ENCODE measurements around the gene CLEC12A. TPM values are rescaled to one million over a fixed set of nuclear protein-coding genes. Genes with fewer than 3 reads are reported as not detected.
A peak's percentile ranks its signal among the peaks of the same experiment; 100 is the strongest.
"Not testable (repeated sequence)": the region's sequence is repeated elsewhere in the genome, so short reads cannot be mapped to it uniquely, and the experiment has no call there.

The CLEC12A gene
- total RNA-seq, 1 donor: 33.7 TPM

- no peaks in the 10 kb centered on the region for H3K27me3 ChIP-seq (ENCODE audit: insufficient read depth, low read length)
- H3K4me3 ChIP-seq (ENCODE audit: low read length): peak overlapping the region; percentile 9
- no peaks in the 10 kb centered on the region for H3K9me3 ChIP-seq (ENCODE audit: low read depth, low read length)
- peaks cover 54% of the 10 kb centered on the region for H3K4me1 ChIP-seq (ENCODE audit: insufficient read depth, low read length)
Measured at GRCh38 chr12:9951026-9951675, 20.1 kb upstream of the CLEC12A start.

- H3K4me3 ChIP-seq (ENCODE audit: low read length); H3K9me3 ChIP-seq (ENCODE audit: low read depth, low read length); H3K27me3 ChIP-seq (ENCODE audit: insufficient read depth, low read length): not testable (repeated sequence)
- peaks cover 45% of the 10 kb centered on the region for H3K4me1 ChIP-seq (ENCODE audit: insufficient read depth, low read length)
Measured at GRCh38 chr12:9952954-9953729, 18.1 kb upstream of the CLEC12A start.

DNA sequence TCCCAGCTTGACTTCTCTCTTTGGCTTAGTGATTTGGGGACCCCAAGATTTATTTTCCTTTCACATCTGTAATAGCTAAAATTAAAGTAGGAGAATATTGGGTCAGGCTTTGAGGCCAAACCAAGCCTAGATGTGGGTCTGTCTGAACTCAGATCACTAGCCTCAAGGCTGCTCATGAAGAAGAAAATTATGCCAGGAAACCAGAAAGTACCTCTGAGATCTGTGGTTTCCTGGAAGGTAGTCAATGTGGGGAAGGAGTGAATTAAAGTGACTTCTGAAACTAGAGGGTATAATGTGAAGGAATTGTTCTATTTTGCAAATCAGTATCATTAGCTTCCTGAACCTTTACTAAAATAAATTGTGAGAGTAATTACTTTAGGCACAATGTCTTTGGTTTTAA is 13.4 kb upstream of the CLEC12A start:
- Histone ChIP-seq H3K4me1 (ENCODE audit: insufficient read depth, low read length) (peaks cover 43% of the 10 kb centered on the region), H3K9me3 (ENCODE audit: low read depth, low read length) (no peaks in the 10 kb centered on the region), H3K27me3 (ENCODE audit: insufficient read depth, low read length) (no peaks in the 10 kb centered on the region), H3K4me3 (ENCODE audit: low read length) (no peak overlapping the region)

DNA sequence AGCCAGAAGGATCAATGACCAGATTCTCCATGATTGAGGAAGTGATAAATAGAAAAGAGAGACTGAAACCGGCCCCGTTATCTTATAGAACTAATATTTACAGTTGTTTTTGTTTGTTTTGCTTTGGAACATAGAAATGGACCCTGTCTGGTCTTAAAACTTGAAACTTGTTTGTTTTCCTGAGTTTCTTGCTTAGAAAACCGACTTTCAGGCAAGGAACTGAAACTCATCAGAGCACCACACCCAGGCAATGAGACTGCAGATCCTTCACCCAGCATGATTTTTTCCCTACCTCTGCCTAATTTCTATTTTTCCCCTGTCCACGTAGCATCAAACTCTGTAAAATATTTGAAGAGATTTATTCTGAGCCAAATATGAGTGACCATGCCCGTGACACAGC is 10.6 kb upstream of the CLEC12A start:
- no peak overlapping the region for H3K4me3 ChIP-seq (ENCODE audit: low read length)
- H3K27me3 ChIP-seq (ENCODE audit: insufficient read depth, low read length): no peaks in the 10 kb centered on the region
- H3K4me1 ChIP-seq (ENCODE audit: insufficient read depth, low read length): peaks cover 58% of the 10 kb centered on the region
- H3K9me3 ChIP-seq (ENCODE audit: low read depth, low read length): no peaks in the 10 kb centered on the region

- H3K4me1 ChIP-seq (ENCODE audit: insufficient read depth, low read length): peaks cover 58% of the 10 kb centered on the region
- H3K9me3 ChIP-seq (ENCODE audit: low read depth, low read length): no peaks in the 10 kb centered on the region
- H3K4me3 ChIP-seq (ENCODE audit: low read length): no peak overlapping the region
- no peaks in the 10 kb centered on the region for H3K27me3 ChIP-seq (ENCODE audit: insufficient read depth, low read length)
Measured at GRCh38 chr12:9961106-9961505, 10.1 kb upstream of the CLEC12A start.

- Histone ChIP-seq H3K9me3 (ENCODE audit: low read depth, low read length) (no peaks in the 10 kb centered on the region), H3K4me1 (ENCODE audit: insufficient read depth, low read length) (peaks cover 58% of the 10 kb centered on the region)
Measured at GRCh38 chr12:9961901-9962300, 9.3 kb upstream of the CLEC12A start.

DNA sequence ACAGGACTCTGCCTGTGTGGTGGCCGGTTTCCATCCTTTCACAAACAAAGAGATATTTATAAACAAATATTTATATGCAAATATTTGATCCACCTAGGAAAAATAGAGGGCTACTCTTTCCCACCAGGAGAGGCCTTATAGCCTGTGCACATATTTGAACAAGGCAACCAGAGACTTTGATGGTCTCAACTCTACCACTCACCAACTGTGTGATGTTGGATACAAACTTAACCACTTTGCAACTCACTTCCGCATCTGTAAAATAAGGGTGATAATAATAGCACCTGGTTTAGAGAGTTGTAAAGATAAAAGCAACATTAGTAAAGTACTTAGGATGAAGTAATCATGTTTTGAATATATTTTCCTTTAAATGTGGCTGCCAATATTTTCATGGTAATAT is 1.5 kb upstream of the CLEC12A start:
- H3K27me3 ChIP-seq (ENCODE audit: insufficient read depth, low read length): no peaks in the 10 kb centered on the region
- peaks cover 28% of the 10 kb centered on the region for H3K4me1 ChIP-seq (ENCODE audit: insufficient read depth, low read length)
- H3K4me3 ChIP-seq (ENCODE audit: low read length): no peak overlapping the region
- H3K9me3 ChIP-seq (ENCODE audit: low read depth, low read length): no peaks in the 10 kb centered on the region

More at GRCh38 chr12:9961901-9962300, 9.3 kb upstream of the CLEC12A start:
- Histone ChIP-seq H3K4me3 (ENCODE audit: low read length) (no peak overlapping the region), H3K27me3 (ENCODE audit: insufficient read depth, low read length) (no peaks in the 10 kb centered on the region)

DNA sequence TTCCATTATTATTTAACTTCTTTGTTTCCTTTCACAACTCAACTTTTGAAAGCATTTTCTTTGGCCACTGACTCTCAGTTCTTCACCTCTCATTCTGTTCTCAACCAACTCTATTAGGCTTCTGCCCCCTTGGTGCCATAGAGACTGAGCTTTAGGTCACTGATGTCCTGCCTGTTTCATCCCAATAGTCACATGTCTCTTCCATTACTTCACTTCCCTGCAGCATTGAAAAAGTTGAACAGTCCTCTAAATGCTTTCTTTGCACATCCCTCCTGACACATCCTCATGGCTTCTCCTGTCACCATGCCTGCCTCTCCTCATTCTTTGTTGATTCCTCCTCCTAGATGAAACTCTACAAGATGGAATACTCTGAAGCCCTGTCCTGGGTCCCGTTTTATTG is 2.7 kb downstream of the CLEC12A start:
- no peaks in the 10 kb centered on the region for H3K27me3 ChIP-seq (ENCODE audit: insufficient read depth, low read length)
- H3K9me3 ChIP-seq (ENCODE audit: low read depth, low read length): no peaks in the 10 kb centered on the region
- peaks cover 49% of the 10 kb centered on the region for H3K4me1 ChIP-seq (ENCODE audit: insufficient read depth, low read length)
- H3K4me3 ChIP-seq (ENCODE audit: low read length): peak overlapping the region; percentile 52

DNA sequence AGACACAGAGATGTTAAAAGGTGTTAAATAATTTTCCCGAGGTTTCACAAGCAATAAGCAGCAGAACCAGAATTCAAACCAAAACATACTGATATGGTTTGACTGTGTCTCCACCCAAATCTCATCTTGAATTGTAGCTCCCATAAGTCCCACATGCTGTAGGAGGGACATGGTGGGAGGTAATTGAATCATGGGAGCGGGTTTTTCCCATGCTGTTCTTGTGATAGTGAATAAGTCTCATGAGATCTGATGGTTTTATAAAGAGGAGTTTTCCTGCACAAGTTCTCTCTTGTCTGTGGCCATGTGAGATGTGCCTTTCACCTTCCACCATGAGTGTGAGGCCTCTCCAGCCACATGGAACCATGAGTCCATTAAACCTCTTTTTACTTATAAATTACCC is 3.5 kb downstream of the CLEC12A start:
- peaks cover 51% of the 10 kb centered on the region for H3K4me1 ChIP-seq (ENCODE audit: insufficient read depth, low read length)

DNA sequence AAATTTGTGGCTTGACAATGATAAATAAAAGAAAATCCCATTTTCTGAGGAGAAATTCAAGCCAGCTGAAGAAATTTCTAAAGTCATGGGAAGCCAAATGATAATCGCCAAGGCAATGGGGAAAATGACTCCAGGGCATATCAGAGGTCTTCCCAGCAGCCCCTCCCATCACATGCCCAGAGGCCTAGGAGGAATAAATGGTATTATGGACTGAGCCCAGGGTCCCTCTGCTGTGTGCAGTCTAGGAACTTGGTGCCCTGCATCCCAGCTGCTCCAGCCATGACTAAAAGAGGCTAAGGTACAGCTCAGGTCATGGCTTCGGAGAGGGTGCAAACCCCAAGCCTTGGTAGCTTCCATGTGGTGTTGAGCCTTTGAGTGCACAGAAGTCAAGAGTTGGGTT is 4.4 kb downstream of the CLEC12A start:
- no peaks in the 10 kb centered on the region for H3K9me3 ChIP-seq (ENCODE audit: low read depth, low read length)
- H3K27me3 ChIP-seq (ENCODE audit: insufficient read depth, low read length): no peaks in the 10 kb centered on the region
- no peak overlapping the region for H3K4me3 ChIP-seq (ENCODE audit: low read length)
- peaks cover 48% of the 10 kb centered on the region for H3K4me1 ChIP-seq (ENCODE audit: insufficient read depth, low read length)

More for the DNA sequence above, 3.5 kb downstream of the CLEC12A start:
- not testable (repeated sequence) for H3K4me3 ChIP-seq (ENCODE audit: low read length); H3K9me3 ChIP-seq (ENCODE audit: low read depth, low read length); H3K27me3 ChIP-seq (ENCODE audit: insufficient read depth, low read length)

- H3K9me3 ChIP-seq (ENCODE audit: low read depth, low read length); H3K4me3 ChIP-seq (ENCODE audit: low read length); H3K27me3 ChIP-seq (ENCODE audit: insufficient read depth, low read length): not testable (repeated sequence)
- peaks cover 44% of the 10 kb centered on the region for H3K4me1 ChIP-seq (ENCODE audit: insufficient read depth, low read length)
Measured at GRCh38 chr12:9976626-9977025, 5.4 kb downstream of the CLEC12A start.

DNA sequence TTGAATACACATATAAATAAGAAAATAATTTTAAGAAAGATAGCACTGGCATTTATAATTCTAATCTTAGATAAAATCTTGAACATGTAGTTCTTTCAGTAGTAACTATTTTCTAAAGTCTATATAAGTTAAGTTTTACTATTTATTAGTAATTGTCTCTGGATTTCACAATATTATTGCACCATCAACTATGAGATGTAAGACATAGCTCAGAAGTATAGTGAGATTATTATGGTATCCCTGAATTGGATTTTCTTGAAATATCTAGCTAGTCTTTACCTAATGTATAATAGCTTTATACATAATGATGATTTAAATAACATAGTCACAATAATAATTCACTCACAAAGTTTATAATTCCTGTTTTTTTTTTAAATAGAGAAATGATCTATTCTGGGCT is 6.7 kb downstream of the CLEC12A start:
- Histone ChIP-seq H3K4me1 (ENCODE audit: insufficient read depth, low read length) (peaks cover 44% of the 10 kb centered on the region), H3K4me3 (ENCODE audit: low read length) (no peak overlapping the region), H3K27me3 (ENCODE audit: insufficient read depth, low read length) (no peaks in the 10 kb centered on the region), H3K9me3 (ENCODE audit: low read depth, low read length) (no peaks in the 10 kb centered on the region)

DNA sequence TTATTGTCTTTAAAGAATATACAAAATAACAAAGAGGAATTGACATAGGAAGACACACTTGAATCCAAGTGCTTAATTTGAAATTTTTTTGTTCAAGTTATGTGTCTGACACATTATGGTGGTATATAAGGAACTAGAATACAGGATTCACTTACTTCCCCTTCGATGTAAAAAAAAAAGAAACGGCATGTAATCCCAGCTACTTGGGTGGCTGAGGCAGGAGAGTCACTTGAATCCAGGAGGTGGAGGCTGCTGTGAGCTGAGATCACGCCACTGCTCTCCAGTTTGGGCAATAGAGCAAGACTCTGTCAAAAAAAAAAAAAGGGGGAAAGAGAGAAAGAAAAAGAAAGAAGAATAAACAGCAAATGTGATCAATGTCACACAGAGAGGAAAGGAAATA is 8.9 kb downstream of the CLEC12A start:
- no peaks in the 10 kb centered on the region for H3K9me3 ChIP-seq (ENCODE audit: low read depth, low read length)
- peaks cover 26% of the 10 kb centered on the region for H3K4me1 ChIP-seq (ENCODE audit: insufficient read depth, low read length)

DNA sequence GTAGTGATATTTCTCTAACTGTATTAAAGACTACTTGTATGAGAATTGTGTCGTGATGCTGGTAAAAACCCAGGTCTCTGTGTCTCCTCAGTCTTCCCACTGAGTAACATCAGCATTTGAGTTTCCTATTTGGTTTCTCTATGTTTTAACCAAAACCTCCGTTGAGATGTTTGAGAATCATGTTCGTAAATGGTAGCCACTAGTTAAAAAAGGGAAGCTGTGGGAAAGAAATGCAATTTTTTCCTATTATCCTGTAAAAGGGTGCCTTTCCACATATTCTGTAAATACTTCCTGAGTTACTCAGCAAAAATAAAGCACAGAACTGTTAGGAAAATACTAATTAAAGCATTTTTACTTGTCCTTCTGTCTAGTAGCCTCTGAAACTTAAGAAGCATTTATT is 20.7 kb downstream of the CLEC12A start:
- H3K27me3 ChIP-seq (ENCODE audit: insufficient read depth, low read length): no peaks in the 10 kb centered on the region
- H3K4me3 ChIP-seq (ENCODE audit: low read length): no peak overlapping the region
- H3K9me3 ChIP-seq (ENCODE audit: low read depth, low read length): no peaks in the 10 kb centered on the region
- peaks cover 4% of the 10 kb centered on the region for H3K4me1 ChIP-seq (ENCODE audit: insufficient read depth, low read length)

More for the DNA sequence above, 8.9 kb downstream of the CLEC12A start:
- Histone ChIP-seq H3K27me3 (ENCODE audit: insufficient read depth, low read length) (no peaks in the 10 kb centered on the region), H3K4me3 (ENCODE audit: low read length) (no peak overlapping the region)

DNA sequence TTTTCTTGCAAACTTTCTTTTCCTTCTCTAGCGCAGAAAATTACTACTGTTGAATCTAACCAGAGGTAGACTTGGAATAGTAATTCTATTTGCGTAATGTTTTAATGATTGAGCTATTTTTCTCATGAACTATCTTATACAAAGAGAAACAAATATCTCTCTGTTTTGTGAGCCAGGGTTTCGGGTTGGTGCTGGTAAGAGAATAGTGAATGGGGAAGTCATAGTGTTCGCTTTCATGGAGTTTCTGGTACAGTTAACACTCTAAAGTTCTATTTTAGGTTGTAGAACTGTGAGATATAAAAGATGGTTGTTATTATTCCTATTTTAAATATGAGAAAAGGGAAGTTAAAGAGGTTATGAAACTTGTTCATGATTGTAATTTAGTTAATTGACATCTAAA is 21.1 kb downstream of the CLEC12A start:
- no peaks in the 10 kb centered on the region for H3K9me3 ChIP-seq (ENCODE audit: low read depth, low read length)
- H3K4me3 ChIP-seq (ENCODE audit: low read length): no peak overlapping the region
- H3K4me1 ChIP-seq (ENCODE audit: insufficient read depth, low read length): peaks cover 4% of the 10 kb centered on the region
- H3K27me3 ChIP-seq (ENCODE audit: insufficient read depth, low read length): no peaks in the 10 kb centered on the region

DNA sequence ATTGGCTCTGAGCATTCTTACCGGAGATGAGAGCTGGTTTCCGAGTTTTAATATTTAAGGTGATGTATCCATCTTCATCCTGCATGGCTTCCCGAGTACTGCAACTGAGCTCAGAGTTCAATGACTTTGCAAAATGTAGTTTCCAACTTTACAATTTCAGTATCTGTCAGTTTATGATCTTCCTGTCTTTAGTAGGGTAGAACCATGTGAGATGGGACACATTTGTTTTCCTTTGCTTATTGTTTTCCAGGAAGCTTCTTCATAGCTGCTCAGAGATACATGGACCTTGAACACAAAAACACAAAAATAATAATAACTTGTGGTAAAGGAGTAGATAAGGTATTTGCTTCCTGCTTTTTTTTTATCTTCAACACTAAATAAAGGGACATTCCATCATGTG is 27.8 kb downstream of the CLEC12A start, which contains the start of gene CLEC1B:
Gene CLEC1B (minus strand): TSS at position 106 of the 400 bp plus-strand sequence. CDS start 21 bp downstream, at position 85.
- H3K9me3 ChIP-seq (ENCODE audit: low read depth, low read length): no peaks in the 10 kb centered on the region
- H3K4me3 ChIP-seq (ENCODE audit: low read length): no peak within 1 kb of the TSS
- peaks cover 4% of the 10 kb centered on the region for H3K27me3 ChIP-seq (ENCODE audit: insufficient read depth, low read length)
- H3K4me1 ChIP-seq (ENCODE audit: insufficient read depth, low read length): no peaks in the 10 kb centered on the region
